HepG2 (cell line): ENCODE measurements around the gene CSNK1A1. TPM values are rescaled to one million over a fixed set of nuclear protein-coding genes. Genes with fewer than 3 reads are reported as not detected.

Experiments
- ATAC-seq: fragments of 200-7000 bp; cut with Tn5 transposase; 3 replicates; pipeline ENCODE4 v1.9.1; 2020; ENCODE audit warnings: mild to moderate bottlenecking, moderate library complexity
- BruUV-seq: library from RNA; stranded (reverse); fragments of 400-500 nt; replicated peaks from 2 replicates; lab custom pipeline; 2021; lab: Mats Ljungman, UMichigan
- CTCF ChIA-PET: fragments of 300-600 bp; formaldehyde crosslinking; extraction: SDS; loops from one replicate; lab custom pipeline; 2021; ENCODE audit warnings: low total read pairs, inconsistent platforms, low intra/inter-chr PET ratio; lab: Yijun Ruan, JAX
- POLR2A ChIA-PET: fragments of 350-600 bp; sonication (Branson Sonifier 250); formaldehyde crosslinking; loops from one replicate; lab custom pipeline; 2020; ENCODE audit warnings: antibody characterized with exemption, inconsistent platforms; lab: Yijun Ruan, JAX
- DNase-seq: peaks from one replicate; pipeline ENCODE4 v3.0.0-alpha.2; 2015; ENCODE audit warnings: low spot score
- FAIRE-seq: peaks from 3 replicates; lab custom pipeline; 2011; peaks lifted over from hg19 to GRCh38; lab: Jason Lieb, UNC
- H2AFZ ChIP-seq: one replicate; pipeline ENCODE4 v1.6.1; 2011; ENCODE audit warnings: low read length, inconsistent platforms
- H3K27ac ChIP-seq: fragments of 300-600 bp; 3 replicates; pipeline ENCODE4 v1.8.0; 2011; ENCODE audit warnings: mixed run types, mild to moderate bottlenecking, mixed read lengths, low read length, inconsistent platforms; ENCODE audit not compliant: insufficient read depth; ENCODE audit errors: extremely low read length
- H3K27me3 ChIP-seq, 2 experiments: fragments of 200-600 bp in 1 of 2; 2 replicates in 1 of 2; 3 replicates in 1 of 2; pipeline versions ENCODE4 v1.6.0 to v1.8.0; 2011; ENCODE audit warnings: low read length in 2 of 2, mild to moderate bottlenecking in 2 of 2, moderate library complexity in 2 of 2, inconsistent platforms in 1 of 2; ENCODE audit not compliant: insufficient read depth in 2 of 2, control insufficient read depth in 1 of 2
- H3K36me3 ChIP-seq, 2 experiments: fragments of 200-600 bp in 1 of 2; replicated peaks in 1 of 2; 2 replicates in 1 of 2; 3 replicates in 1 of 2; pipeline versions ENCODE4 v1.5.1 to v1.8.0; 2011; ENCODE audit warnings: low read length in 2 of 2, inconsistent platforms in 1 of 2; ENCODE audit not compliant: insufficient read depth in 2 of 2, control insufficient read depth in 1 of 2
- H3K4me1 ChIP-seq: 2 replicates; pipeline ENCODE4 v1.5.1; 2012; ENCODE audit warnings: low read length, inconsistent platforms; ENCODE audit not compliant: insufficient read depth
- H3K4me2 ChIP-seq: 2 replicates; pipeline ENCODE4 v1.6.0; 2011; ENCODE audit warnings: low read depth, low read length, inconsistent platforms
- H3K4me3 ChIP-seq, 3 experiments: fragments of 200-600 bp in 1 of 3; sonication (generic), shearing (Covaris generic) in 1 of 3; replicated peaks in 1 of 3; 2 replicates each; pipeline ENCODE4 v1.5.1; 2011 to 2016; ENCODE audit warnings: low read length in 3 of 3, inconsistent platforms in 2 of 3, low read depth in 2 of 3, mild to moderate bottlenecking in 2 of 3, control low read depth in 1 of 3, mixed read lengths in 1 of 3; ENCODE audit not compliant: insufficient read depth in 1 of 3
- H3K79me2 ChIP-seq: one replicate; pipeline ENCODE4 v1.6.1; 2011; ENCODE audit warnings: low read length, inconsistent platforms; ENCODE audit not compliant: insufficient read depth
- H3K9ac ChIP-seq: 2 replicates; pipeline ENCODE4 v1.6.0; 2011; ENCODE audit warnings: mild to moderate bottlenecking, low read depth, low read length, inconsistent platforms; ENCODE audit not compliant: insufficient read depth
- H3K9me3 ChIP-seq: 2 replicates; pipeline ENCODE4 v1.5.1; 2012; ENCODE audit warnings: mild to moderate bottlenecking, low read length
- H4K20me1 ChIP-seq: 2 replicates; pipeline ENCODE4 v1.6.0; 2011; ENCODE audit warnings: inconsistent platforms, mild to moderate bottlenecking, low read length, moderate library complexity; ENCODE audit not compliant: insufficient read depth
- KLF12 ChIP-seq: sonication (generic); formaldehyde crosslinking; IDR thresholded peaks from 2 replicates; pipeline ENCODE4 v1.4.0; 2020; ENCODE audit warnings: missing genetic modification reagents, borderline replicate concordance
- POLR2AphosphoS2 ChIP-seq: IDR thresholded peaks from 2 replicates; pipeline ENCODE4 v1.6.1; 2011; ENCODE audit warnings: low read depth, low read length, improper control_type of control experiment
- TOE1 ChIP-seq: sonication (generic); formaldehyde crosslinking; IDR thresholded peaks from 2 replicates; pipeline ENCODE4 v1.4.0; 2020; ENCODE audit warnings: mild to moderate bottlenecking, missing genetic modification reagents
- ZFP36 ChIP-seq: fragments of 150-350 bp; IDR thresholded peaks from 2 replicates; pipeline ENCODE4 v1.6.1; 2018; ENCODE audit warnings: borderline replicate concordance, low read length, low read depth; ENCODE audit not compliant: partially characterized antibody
- ZFP90 ChIP-seq: sonication (generic); formaldehyde crosslinking; IDR thresholded peaks from 2 replicates; pipeline ENCODE4 v1.8.0; 2022; ENCODE audit warnings: missing genetic modification reagents, mild to moderate bottlenecking, inconsistent platforms, borderline replicate concordance
- ZNF335 ChIP-seq: sonication (generic); formaldehyde crosslinking; IDR thresholded peaks from 2 replicates; pipeline ENCODE4 v1.4.0; 2020; ENCODE audit warnings: missing genetic modification reagents
- ZNF660 ChIP-seq: sonication (generic); formaldehyde crosslinking; IDR thresholded peaks from 2 replicates; pipeline ENCODE4 v1.5.1; 2020; ENCODE audit warnings: mild to moderate bottlenecking, low read depth, missing genetic modification reagents, borderline replicate concordance
- WGBS: methylation state at CpG from one replicate; pipeline ENCODE4 v1.1.6; 2017; ENCODE audit warnings: low lambda C conversion rate; 5-methylcytosine and 5-hydroxymethylcytosine counted together
- in situ Hi-C: cut with HindIII; loops from 2 replicates; pipeline ENCODE4 v1.10.0; 2017; ENCODE audit warnings: low pct_unique_long_range_greater_than_20kb; ENCODE audit not compliant: extremely low pct_ligation_motif_present
- intact Hi-C: fragments of 100-400 bp; cut with micrococcal nuclease; formaldehyde crosslinking; loops from one replicate; pipeline ENCODE4 v1.10.0; 2022; ENCODE audit not compliant: unreplicated experiment
- polyA plus RNA-seq, 8 experiments: library from polyadenylated mRNA; depleted of rRNA in 3 of 8; stranded (reverse) in 7 of 8; unstranded in 1 of 8; fragments of >200 nt; fragmentation: Illumina TruSeq in 4 of 8; extraction: Trizol in 4 of 8; gene quantifications; 2 replicates each; pipeline versions ENCODE4 v1.2.1 to v1.2.3, GENCODE V29; 2011 to 2016; ENCODE audit warnings: low read depth in 4 of 8, missing spikeins in 1 of 8, mixed read lengths in 1 of 8; ENCODE audit not compliant: insufficient read depth in 1 of 8
- total RNA-seq, 5 experiments: library from RNA; depleted of rRNA; stranded (reverse); fragments of >200 nt; fragmentation: Illumina TruSeq; extraction: Trizol; gene quantifications; 2 replicates each; pipeline ENCODE4 v1.2.3, GENCODE V29; 2016; ENCODE audit warnings: low read depth in 1 of 5
- TF ChIP-seq, protein P1 (sequence below): sonication (generic); formaldehyde crosslinking; IDR thresholded peaks from 2 replicates; pipeline ENCODE4 v1.8.1; 2022; ENCODE audit warnings: mild to moderate bottlenecking, missing genetic modification reagents
- TF ChIP-seq, protein P2 (sequence below): IDR thresholded peaks from 2 replicates; pipeline ENCODE4 v1.6.1; 2012; ENCODE audit warnings: low read depth, low read length, improper control_type of control experiment

CSNK1A1 gene
- total and polyA plus RNA-seq, 2 of the 13 experiments (the other 11 are each of a cell fraction or from before 2014, with no cell fraction given), result 89.0 to 149 TPM

DNA sequence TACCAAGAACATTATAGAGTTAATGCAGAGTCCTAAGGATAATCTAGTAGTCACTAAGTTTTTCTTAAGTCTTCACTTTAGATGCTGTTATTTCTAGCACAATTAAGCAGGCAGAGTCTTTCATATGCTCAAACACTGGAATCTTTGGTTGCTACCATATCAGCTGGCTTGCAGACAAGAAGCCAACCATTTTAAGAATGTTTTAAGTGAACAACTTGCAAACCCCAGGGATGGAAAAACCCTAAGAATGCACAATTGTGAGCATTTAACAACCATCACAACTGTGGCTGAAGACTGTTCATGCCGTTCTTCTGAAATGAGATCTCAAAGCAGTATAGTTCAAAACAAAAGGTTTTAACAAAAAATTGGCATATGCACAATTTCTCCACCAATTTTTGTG lies 55.1 kb downstream of the CSNK1A1 start:
- peaks cover 9 to 22% of the 10 kb centered on the region in 2 experiments for H3K36me3 ChIP-seq
- H2AFZ ChIP-seq, result no peak overlapping the region
- H3K79me2 ChIP-seq, result no peaks in the 10 kb centered on the region
- H3K4me3 ChIP-seq, result no peak overlapping the region
- no peak overlapping the region for H3K27ac ChIP-seq
- in situ Hi-C loops, result no loop called here
- intact Hi-C loops, result loop anchor here (5.0 kb wide), 1 partner anchor 56 kb away; the partner anchor contains the start of gene CSNK1A1
- no peaks in the 10 kb centered on the region for H3K9me3 ChIP-seq
- TF ChIP-seq, protein P1, sequence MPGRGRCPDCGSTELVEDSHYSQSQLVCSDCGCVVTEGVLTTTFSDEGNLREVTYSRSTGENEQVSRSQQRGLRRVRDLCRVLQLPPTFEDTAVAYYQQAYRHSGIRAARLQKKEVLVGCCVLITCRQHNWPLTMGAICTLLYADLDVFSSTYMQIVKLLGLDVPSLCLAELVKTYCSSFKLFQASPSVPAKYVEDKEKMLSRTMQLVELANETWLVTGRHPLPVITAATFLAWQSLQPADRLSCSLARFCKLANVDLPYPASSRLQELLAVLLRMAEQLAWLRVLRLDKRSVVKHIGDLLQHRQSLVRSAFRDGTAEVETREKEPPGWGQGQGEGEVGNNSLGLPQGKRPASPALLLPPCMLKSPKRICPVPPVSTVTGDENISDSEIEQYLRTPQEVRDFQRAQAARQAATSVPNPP, result no peak
- WGBS, result 96% methylated on average over 1 of the region's 1 CpG
- H3K9ac ChIP-seq, result no peak overlapping the region
- H4K20me1 ChIP-seq, result no peaks in the 10 kb centered on the region
- no peaks in the 10 kb centered on the region for H3K4me1 ChIP-seq
- POLR2A ChIA-PET, result no interaction called here
- FAIRE-seq, result no peak
- no peak for ATAC-seq
- BruUV-seq, result no TSS peak
- no peak overlapping the region for H3K4me2 ChIP-seq
- no peaks in the 10 kb centered on the region for H3K27me3 ChIP-seq
- no peak for DNase-seq
- CTCF ChIA-PET, result no interaction called here

DNA sequence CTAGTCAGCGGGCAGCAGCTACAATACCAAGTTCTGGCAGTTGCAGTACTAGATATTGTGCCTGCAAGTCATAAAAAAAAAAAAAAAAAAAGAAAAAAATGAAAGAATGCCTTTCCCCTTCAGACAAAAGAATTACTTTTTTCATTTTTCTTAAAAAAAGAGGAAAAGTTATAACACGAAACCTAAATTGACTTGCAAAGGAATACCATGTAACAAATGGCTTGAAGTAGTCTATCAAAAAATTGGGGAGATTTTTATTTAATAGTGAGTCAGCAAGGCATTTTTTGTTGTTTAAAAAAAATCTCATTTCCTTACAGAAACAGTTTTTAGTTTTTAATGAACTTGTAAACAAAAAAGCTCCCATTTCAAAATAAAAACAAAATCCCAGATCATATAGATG lies 55.6 kb downstream of the CSNK1A1 start:
- H3K4me3 ChIP-seq, result no peak overlapping the region
- H3K27ac ChIP-seq, result no peak overlapping the region
- 95% methylated on average over 2 of the region's 2 CpGs for WGBS
- TF ChIP-seq ZNF660 (CRISPR knock-in tag), result no peak
- TF ChIP-seq, protein P2, sequence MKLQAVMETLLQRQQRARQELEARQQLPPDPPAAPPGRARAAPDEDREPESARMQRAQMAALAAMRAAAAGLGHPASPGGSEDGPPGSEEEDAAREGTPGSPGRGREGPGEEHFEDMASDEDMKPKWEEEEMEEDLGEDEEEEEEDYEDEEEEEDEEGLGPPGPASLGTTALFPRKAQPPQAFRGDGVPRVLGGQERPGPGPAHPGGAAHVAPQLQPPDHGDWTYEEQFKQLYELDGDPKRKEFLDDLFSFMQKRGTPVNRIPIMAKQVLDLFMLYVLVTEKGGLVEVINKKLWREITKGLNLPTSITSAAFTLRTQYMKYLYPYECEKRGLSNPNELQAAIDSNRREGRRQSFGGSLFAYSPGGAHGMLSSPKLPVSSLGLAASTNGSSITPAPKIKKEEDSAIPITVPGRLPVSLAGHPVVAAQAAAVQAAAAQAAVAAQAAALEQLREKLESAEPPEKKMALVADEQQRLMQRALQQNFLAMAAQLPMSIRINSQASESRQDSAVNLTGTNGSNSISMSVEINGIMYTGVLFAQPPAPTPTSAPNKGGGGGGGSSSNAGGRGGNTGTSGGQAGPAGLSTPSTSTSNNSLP, result no peak
- TF ChIP-seq KLF12 (CRISPR knock-in tag), result no peak
- no peak for TF ChIP-seq ZFP36
- TF ChIP-seq TOE1 (CRISPR knock-in tag), result no peak
- TF ChIP-seq ZNF335 (CRISPR knock-in tag), result no peak
- TF ChIP-seq ZFP90 (CRISPR knock-in tag), result no peak
- no peak for TF ChIP-seq POLR2AphosphoS2
- TF ChIP-seq, all 625 proteins: peak for 0
- no peak for DNase-seq
- Histone ChIP-seq H2AFZ (no peak overlapping the region), H3K27me3 (no peaks in the 10 kb centered on the region), H3K9ac (no peak overlapping the region), H3K9me3 (no peaks in the 10 kb centered on the region), H3K4me2 (no peak overlapping the region), H3K79me2 (no peaks in the 10 kb centered on the region), H3K36me3 (peaks cover 7 to 18% of the 10 kb centered on the region in 2 experiments), H3K4me1 (no peaks in the 10 kb centered on the region), H4K20me1 (no peaks in the 10 kb centered on the region)
- intact Hi-C loops, result loop anchor here (5.0 kb wide), 1 partner anchor 57 kb away; the partner anchor contains the start of gene CSNK1A1
- FAIRE-seq, result no peak
- CTCF ChIA-PET, result no interaction called here
- no peak for ATAC-seq
- in situ Hi-C loops, result no loop called here
- POLR2A ChIA-PET, result no interaction called here
- BruUV-seq, result no TSS peak
